Lower lobe of right lung (tissue), 2 donors: ENCODE results near the gene CACNA1E. TPM values are rescaled to one million over a fixed set of nuclear protein-coding genes. Genes with fewer than 3 reads are reported as not detected.

ENCODE experiments used
- ATAC-seq, 2 donors: fragments of 200-7000 bp; cut with Tn5 transposase; one replicate each; pipeline ENCODE4 v1.9.1; 2020 to 2022; ENCODE audit warnings: mild to moderate bottlenecking in 2 of 2, moderate library complexity in 2 of 2
- DNase-seq: peaks from one replicate; pipeline ENCODE4 v3.0.0-alpha.2; 2020
- H3K27ac ChIP-seq: fragments of 200-600 bp; one replicate; pipeline ENCODE4 v1.8.0; 2022
- H3K27me3 ChIP-seq: fragments of 200-600 bp; one replicate; pipeline ENCODE4 v1.8.0; 2022; ENCODE audit warnings: low read depth
- H3K36me3 ChIP-seq: fragments of 200-600 bp; one replicate; pipeline ENCODE4 v1.8.0; 2022; ENCODE audit warnings: mild to moderate bottlenecking
- H3K4me1 ChIP-seq: fragments of 200-600 bp; one replicate; pipeline ENCODE4 v1.8.0; 2022
- H3K4me3 ChIP-seq: fragments of 200-600 bp; one replicate; pipeline ENCODE4 v1.8.0; 2022; ENCODE audit warnings: mild to moderate bottlenecking
- H3K9me3 ChIP-seq: fragments of 200-600 bp; one replicate; pipeline ENCODE4 v1.8.0; 2022
- intact Hi-C: fragments of 100-400 bp; cut with DNase I; formaldehyde crosslinking; loops from one replicate; pipeline ENCODE4 v1.11.0; 2022
- total RNA-seq: library from RNA; stranded (reverse); fragmentation: NEBNext Ultra II Directional; extraction: Animal tissue kit (Norgen Biotek cat#: 25700); gene quantifications from one replicate; pipeline ENCODE4 v1.2.1, GENCODE V29; 2021
- TF ChIP-seq, protein P1 (sequence below): fragments of 200-600 bp; IDR thresholded peaks from one replicate; pipeline ENCODE4 v1.8.0; 2022; ENCODE audit warnings: antibody characterized with exemption, mild to moderate bottlenecking
- donor health status: DM: no; HTN: yes; CAD: no; lungs with severe emphysema.

CACNA1E gene
- total RNA-seq, 1 donor from 2014 or later = 0.27 TPM

DNA sequence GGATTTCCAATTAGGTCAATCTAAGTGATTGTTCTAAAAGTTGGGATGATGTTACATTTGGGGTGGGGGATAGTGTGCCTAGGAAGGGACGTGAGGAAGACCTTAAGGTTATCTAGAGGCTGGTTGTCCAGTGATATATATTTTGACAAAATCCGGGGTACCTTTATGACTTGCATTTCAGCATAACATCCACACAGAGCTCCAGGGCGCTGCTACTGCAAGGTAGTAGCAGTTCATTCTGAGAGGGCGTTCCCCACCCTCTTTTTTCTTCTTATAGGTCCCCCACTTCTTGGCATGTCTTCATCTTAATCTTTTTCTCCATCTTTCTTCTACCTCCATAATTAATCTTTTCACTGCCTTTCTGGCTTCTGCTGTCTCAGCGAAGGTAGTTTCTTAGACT is 161.9 kb downstream of the CACNA1E start:
- H3K36me3 ChIP-seq = no peaks in the 10 kb centered on the region
- no peaks in the 10 kb centered on the region for H3K9me3 ChIP-seq
- no peak overlapping the region for H3K4me3 ChIP-seq
- H3K27ac ChIP-seq = no peak overlapping the region
- TF ChIP-seq, protein P1, sequence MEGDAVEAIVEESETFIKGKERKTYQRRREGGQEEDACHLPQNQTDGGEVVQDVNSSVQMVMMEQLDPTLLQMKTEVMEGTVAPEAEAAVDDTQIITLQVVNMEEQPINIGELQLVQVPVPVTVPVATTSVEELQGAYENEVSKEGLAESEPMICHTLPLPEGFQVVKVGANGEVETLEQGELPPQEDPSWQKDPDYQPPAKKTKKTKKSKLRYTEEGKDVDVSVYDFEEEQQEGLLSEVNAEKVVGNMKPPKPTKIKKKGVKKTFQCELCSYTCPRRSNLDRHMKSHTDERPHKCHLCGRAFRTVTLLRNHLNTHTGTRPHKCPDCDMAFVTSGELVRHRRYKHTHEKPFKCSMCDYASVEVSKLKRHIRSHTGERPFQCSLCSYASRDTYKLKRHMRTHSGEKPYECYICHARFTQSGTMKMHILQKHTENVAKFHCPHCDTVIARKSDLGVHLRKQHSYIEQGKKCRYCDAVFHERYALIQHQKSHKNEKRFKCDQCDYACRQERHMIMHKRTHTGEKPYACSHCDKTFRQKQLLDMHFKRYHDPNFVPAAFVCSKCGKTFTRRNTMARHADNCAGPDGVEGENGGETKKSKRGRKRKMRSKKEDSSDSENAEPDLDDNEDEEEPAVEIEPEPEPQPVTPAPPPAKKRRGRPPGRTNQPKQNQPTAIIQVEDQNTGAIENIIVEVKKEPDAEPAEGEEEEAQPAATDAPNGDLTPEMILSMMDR = no peak
- intact Hi-C loops = no loop called here
- H3K4me1 ChIP-seq = no peaks in the 10 kb centered on the region
- DNase-seq = no peak
- H3K27me3 ChIP-seq = no peaks in the 10 kb centered on the region
- ATAC-seq = no peak

GRCh38 chr1:181646710-181647109 is 163.4 kb downstream of the CACNA1E start:
- intact Hi-C loops = no loop called here
- Histone ChIP-seq H3K4me1 (no peaks in the 10 kb centered on the region), H3K9me3 (no peaks in the 10 kb centered on the region), H3K36me3 (no peaks in the 10 kb centered on the region), H3K27ac (no peak overlapping the region), H3K4me3 (no peak overlapping the region), H3K27me3 (no peaks in the 10 kb centered on the region)
- ATAC-seq = no peak
- TF ChIP-seq, protein P1 = no peak
- no peak for DNase-seq

GRCh38 chr1:181647314-181648035 is 164.2 kb downstream of the CACNA1E start:
- Histone ChIP-seq H3K4me3 (no peak overlapping the region), H3K4me1 (no peaks in the 10 kb centered on the region), H3K27me3 (no peaks in the 10 kb centered on the region), H3K27ac (no peak overlapping the region), H3K36me3 (no peaks in the 10 kb centered on the region), H3K9me3 (no peaks in the 10 kb centered on the region)
- no peak for DNase-seq
- ATAC-seq = peak in 1 of 2 donors; percentile 67
- TF ChIP-seq, protein P1 = no peak
- intact Hi-C loops = no loop called here

DNA sequence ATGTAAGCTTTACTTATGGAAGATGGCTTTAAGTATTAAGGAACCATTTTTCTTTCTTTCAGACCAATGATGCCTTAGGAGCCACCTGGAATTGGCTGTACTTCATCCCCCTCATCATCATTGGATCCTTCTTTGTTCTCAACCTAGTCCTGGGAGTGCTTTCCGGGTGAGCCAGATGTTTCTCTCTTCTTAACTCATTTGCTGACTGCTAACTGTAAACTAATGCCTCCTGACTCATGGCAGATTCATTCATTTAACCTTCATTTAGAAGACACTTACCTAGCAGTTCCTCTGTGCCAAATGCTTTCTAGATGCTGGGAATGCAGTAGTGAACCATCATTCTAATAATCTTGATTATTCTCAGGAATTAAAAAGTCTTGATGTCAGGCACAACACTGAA is 168.0 kb downstream of the CACNA1E start:
- no peak for ATAC-seq
- Histone ChIP-seq H3K36me3 (no peaks in the 10 kb centered on the region), H3K27me3 (no peaks in the 10 kb centered on the region), H3K4me3 (no peak overlapping the region), H3K4me1 (no peaks in the 10 kb centered on the region), H3K9me3 (no peaks in the 10 kb centered on the region), H3K27ac (no peak overlapping the region)
- intact Hi-C loops = no loop called here
- DNase-seq = no peak
- TF ChIP-seq, protein P1 = no peak

DNA sequence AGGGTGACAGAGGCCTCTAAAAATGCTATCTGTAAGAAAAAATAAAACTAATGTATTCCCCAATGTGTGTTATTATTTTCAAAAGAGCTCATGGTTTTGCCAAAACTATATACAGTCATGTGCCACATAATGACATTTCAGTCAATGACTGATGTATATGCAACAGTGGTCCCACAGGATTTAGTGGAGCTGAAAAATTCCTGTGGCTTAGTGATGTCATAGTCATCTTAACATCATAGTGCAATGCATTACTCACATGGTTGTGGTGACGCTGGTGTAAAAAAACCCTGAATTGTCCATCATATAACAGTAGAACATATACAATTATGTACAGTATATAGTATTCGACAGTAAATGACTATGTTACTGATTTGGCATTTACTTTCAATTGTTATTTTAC is 172.4 kb downstream of the CACNA1E start:
- TF ChIP-seq, protein P1 = no peak

More for the DNA sequence above, 172.4 kb downstream of the CACNA1E start:
- no peaks in the 10 kb centered on the region for H3K36me3 ChIP-seq
- no peaks in the 10 kb centered on the region for H3K27me3 ChIP-seq
- intact Hi-C loops = no loop called here
- no peaks in the 10 kb centered on the region for H3K9me3 ChIP-seq
- DNase-seq = no peak
- H3K4me1 ChIP-seq = no peaks in the 10 kb centered on the region
- no peak for ATAC-seq
- no peak overlapping the region for H3K27ac ChIP-seq
- H3K4me3 ChIP-seq = no peak overlapping the region
